Urothelium cell line (cell line): ENCODE data around the gene MIXL1.
"Not testable (repeated sequence)": the region's sequence is repeated elsewhere in the genome, so short reads cannot be mapped to it uniquely, and the experiment has no call there.

ENCODE experiments used
- DNase-seq: peaks from one replicate; pipeline ENCODE4 v3.0.0; 2011; ENCODE audit warnings: low spot score, mixed read lengths
- FAIRE-seq: peaks from 2 replicates; lab custom pipeline; 2011; peaks lifted over from hg19 to GRCh38; lab: Jason Lieb, UNC

The MIXL1 gene

DNA sequence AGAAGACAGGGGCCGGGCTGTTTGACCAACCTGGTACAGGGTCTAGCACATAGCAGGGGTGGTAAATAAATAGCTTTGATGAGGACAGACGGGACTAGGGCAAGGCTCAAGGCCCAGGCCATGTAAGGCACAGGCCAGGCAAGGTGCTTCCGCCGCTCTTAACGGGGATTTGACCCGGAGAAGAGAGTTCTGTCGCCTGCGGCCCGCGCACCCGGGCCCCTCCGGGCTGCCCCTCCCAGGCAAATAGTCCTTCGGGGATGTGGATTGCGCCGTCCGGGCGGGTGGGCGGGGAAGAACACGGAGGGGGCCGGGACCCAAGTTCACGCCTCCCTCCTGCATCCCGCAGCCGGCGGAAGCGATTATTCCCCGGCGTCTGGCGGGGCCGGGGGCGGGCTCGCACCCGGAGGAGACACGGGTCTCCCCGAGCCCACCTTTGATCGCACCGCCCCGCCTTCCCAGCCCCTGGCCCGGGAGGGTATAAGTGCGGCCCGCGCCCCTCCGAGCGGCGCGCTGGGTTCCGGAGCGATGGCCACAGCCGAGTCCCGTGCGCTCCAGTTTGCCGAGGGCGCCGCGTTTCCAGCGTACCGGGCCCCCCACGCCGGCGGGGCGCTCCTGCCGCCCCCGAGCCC, at the start of gene MIXL1:
Gene MIXL1 (plus strand): TSS at position 508 of the 629 bp plus-strand sequence. CDS start 18 bp downstream, at position 526.
- DNase-seq: no peak
- no peak for FAIRE-seq

DNA sequence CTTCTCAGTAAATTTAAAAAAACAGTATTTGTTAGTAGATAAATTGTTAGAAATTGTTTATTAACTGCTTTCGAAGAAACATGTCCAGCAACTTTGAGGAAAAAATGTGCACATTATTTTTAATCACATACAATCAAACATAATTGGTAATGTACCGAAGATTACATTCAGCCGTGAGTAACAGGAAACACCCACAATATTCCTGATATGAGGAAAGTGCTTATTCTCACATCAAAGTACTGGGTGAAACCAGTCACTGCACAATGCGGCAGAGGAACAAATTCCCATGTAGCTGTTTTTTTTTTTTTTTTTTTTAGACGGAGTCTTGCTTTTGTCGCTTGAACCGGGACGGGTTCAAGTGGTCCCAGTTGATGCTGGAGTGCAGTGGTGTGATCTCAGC, 46.6 kb upstream of the MIXL1 start:
- FAIRE-seq (no peak), DNase-seq (no peak)

DNA sequence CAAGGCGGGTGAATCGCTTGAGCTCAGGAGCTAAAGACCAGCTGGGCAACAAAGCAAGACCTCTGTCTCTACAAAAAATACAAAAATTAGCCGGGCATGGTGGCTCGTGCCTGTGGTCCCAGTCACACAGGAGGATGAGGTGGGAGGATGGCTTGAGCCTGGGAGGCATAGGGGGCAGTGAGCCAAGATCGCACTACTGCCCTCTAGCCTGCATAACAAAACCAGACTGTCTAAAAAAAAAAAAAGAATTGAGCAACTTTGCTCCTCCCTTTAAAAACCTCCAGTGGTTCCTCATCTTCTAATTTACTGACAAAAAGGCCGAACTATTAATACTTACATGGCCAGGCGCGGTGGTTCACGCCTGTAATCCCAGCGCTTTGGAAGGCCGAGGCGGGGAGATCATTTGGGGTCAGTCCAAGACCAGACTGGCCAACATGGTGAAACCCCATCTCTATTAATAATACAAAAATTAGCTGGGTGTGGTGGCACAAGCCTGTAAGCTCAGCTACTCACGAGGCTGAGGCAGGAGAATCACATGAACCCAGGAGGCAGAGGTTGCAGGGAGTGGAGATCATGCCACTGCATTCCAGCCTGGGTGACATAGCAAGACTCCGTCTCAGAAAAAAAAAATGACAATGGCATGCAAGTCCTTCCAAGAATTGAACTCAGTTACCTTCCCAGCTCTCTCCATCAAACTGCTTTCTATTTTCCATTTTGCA, 41.3 kb upstream of the MIXL1 start:
- FAIRE-seq (no peak), DNase-seq (peak; percentile 42)

DNA sequence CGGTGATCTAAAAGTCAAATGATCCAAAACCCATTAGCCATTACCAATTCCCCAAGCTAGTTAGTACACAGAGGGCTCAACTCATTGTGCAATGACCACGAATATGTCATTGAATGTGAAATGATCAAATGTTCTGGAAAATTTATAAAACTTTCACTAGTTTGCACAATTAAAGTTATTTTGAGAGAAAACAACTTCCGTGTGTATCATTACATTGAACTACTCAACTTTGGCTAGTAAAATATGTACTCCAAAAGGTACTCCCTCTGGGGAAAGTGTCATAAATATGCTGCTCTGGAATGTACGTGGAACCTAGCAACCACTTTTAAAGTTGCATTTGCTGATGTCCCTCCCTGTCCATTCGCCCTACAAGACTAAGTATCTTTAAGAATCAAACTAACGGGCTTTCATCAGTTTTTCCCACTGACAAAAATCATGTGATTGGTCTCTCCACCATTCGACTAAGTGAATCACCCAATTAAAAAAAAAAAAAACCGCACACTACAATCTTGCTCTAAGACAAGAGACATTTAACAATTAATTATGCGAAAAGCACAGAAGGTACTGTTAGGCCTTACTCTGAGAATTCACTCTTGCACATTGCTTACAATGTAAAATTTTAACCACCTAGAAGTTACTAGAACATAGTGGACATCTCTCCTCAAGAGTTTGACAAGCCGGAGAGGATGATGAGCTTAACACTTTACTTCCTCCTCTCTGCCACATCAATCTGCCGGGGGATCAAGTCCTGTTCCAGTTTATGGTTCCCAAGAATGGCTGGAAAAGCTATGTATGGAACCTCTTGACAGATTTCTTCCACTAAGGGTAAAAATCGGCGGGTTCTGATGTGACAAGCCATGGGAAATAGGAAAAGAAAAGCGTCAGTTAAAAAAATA, 38.1 kb upstream of the MIXL1 start:
- DNase-seq (no peak), FAIRE-seq (no peak)

DNA sequence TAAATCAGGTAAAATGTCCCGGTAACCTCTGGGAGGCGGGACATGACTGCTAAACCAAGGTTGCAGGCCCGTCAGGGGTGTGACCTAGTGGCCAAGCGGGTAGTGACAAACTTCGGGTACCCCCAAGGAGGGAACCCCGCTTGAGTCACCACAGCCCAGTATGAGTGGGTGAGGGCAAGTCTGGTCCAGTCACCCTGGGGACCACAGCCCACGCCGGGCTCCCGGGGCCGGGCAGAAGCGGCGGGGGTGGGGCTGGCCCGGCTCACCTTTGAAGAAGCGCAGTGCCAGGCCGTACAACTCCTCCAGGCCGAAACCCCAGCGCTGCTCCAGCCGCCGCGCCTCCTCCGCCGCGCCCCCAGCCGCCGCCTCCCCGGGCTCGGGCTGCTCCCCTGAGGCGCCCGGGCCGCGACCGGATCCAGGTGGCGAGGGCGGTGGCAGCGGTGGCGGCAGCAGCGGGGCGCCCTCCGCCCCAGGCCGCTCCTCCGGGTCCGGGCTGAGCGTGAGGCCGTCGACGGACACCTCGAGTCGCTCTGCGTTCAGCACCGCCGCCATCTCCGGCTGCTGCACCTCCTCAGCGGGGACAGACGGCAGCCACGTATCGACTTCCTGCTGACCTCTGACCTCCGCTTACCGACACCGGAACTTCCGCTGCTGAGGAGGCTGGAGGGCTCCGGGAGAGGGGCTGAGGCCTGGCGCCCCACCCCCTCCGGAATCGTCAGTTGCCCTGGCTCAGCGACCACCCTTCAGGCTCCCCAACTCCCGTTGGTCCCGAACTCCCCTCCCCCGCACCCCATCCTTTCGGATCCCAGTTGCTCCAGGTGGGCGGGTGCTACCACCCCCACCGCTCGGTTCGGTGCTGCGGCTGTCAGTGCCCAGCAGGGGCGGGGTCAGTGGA, 37.1 kb upstream of the MIXL1 start, which contains the start of gene ACBD3:
Gene ACBD3 (minus strand): TSS at position 618 of the 895 bp plus-strand sequence. CDS start 66 bp downstream, at position 552.
- DNase-seq (peak; percentile 94), FAIRE-seq (peak; percentile 76)

DNA sequence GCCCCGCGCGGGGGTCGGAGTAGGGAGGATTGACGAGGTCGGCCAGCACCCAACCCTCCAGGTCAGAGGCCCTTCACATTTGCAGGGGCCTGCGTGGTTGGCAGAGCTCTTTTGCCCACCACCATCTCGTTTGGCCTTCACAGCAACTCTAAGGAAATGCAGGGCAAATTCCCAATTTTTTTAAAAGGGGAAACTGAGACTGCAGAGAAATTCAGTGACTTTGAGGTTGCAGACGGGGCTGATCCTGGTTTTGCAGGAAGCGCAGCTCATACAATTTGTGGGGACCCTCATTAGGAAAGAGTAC, 36.5 kb upstream of the MIXL1 start:
- no peak for FAIRE-seq
- no peak for DNase-seq

DNA sequence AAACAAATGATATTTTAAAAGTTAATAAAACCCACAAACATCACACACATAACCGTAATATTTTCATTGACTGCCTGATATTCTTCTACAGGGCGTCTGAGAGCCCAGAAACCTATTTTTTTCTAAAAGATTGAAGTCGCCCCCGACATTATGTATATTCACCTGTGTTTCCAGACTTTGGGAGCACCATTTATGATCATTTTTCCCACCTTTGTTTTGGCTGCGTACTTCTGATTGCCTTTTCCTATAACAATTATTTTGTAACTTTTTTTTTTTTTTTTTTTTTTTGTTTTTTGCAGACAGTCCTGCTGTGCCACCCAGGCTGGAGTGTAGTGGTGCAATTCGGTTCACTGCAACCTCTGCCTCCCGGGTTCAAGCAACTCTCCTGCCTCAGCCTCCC, 36.1 kb upstream of the MIXL1 start:
- FAIRE-seq (no peak), DNase-seq (no peak)

DNA sequence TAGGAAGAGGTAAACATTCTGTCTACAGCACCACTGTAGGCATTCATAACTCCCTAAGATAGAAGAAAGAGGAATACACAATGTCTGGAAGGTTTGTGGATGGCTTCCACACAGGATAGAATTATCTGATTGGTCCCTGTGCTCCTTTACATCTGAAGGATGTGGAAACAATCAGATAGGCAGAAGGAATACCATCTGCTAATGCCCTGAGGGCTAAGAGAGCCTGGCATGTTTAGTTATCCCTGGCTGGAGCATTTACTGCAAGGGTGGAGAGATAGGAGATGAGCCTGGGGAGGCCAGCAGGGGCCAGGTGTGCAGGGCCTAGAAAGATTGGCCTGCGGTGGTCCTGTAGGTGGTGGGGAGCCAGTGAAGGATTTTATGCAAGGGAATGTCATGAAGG, 28.3 kb upstream of the MIXL1 start:
- DNase-seq: no peak
- no peak for FAIRE-seq

DNA sequence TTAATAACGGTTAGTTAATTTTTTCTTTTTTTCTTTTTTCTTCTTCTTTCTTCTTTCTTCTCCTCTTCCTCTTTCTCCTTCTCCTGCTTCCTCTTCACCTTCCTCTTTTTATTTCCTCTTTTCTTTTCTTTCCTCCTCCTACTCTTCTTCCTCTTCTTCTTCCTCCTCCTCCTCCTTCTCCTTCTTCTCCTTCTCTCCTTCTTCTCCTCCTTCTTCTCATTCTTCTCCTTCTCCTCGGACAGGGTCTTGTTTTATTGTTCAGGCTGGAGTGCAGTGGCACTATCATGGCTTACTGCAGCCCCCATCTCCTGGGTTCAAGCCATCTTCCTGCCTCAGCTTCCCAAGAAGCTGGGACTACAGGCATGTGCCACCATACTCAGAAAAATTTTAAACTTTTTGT, 23.5 kb upstream of the MIXL1 start:
- DNase-seq (no peak), FAIRE-seq (no peak)

DNA sequence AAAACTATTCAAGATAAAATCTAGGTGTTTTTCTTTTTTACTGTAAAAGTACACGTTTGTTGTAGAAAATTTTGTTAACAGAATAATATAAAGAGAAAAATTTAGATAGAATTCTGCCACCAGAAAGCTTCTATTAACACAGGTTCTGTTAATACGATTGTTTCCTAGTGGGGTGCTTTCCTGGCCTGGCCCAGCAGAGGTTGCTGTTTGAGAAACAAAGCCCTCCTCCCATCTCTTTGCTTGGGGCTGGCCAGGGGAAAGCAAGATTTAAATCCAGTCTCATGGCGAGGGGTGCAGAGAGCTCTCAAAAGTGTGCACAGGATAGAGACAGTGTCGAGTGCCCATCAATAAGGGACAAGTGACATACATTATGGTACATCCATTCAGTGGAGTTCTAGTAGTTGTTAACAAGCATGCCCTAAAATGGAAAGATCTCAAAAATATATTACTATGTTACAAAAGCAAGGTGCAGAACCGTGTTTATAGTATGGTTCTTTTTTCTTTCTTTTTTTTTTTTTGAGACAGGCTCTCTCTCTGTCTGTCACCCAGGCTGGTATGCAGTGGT, 22.4 kb upstream of the MIXL1 start:
- FAIRE-seq: no peak
- DNase-seq: peak; percentile 29

DNA sequence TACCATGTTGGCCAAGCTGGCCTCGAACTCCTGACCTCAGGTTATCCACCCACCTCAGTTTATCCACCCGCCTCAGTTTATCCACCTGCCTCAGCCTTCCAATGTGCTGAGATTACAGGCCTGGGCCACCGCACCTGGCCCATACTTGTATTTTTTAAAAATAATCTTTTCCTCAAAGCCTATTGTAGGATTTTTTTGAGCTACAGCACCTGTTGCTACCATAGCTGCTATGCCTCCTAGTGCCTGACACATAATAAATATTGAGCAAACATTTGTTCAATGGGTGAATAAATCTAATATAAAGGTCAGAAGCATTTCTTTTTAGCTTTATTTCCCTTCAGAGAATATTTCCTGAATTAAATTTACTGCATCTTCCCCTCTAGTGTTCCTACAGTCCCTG, 21.2 kb upstream of the MIXL1 start:
- FAIRE-seq: no peak

DNA sequence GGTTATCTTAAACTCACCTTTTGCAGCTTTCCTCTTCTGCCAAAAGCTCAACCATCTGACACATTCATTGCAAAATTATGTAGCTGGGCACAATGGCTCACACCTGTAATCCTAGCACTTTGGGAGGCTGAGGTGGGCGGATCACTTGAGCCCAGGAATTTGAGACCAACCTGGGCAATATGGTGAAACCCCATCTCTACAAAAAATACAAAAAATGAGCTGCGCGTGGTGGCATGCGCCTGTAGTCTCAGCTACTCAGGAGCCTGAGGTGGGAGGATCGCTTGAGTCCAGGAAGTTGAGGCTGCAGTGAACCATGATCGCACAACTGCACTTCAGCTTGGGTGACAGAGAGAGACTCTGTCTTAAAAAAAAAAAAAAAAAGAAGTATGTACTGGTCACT, 20.8 kb upstream of the MIXL1 start:
- not testable (repeated sequence) for FAIRE-seq, DNase-seq

More for the DNA sequence above, 21.2 kb upstream of the MIXL1 start:
- no peak for DNase-seq

DNA sequence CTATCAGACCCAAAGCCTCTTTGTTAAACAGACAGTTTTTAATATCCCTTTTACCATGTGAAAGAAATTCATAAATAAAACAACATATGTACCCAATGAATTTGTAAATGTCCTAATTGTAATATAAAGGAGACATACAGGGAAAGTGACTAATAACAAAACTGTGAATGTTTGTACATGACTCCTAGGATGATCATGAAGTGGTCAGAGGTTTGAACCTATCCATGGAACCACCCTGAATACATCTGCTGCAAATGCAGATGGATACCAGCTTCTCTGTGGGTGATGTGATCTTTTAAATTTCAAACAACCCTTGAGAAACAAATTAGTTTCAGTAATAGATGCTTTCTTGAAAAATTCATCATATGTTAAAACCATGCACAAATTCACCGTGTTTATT, 20.2 kb upstream of the MIXL1 start:
- DNase-seq (no peak), FAIRE-seq (no peak)

DNA sequence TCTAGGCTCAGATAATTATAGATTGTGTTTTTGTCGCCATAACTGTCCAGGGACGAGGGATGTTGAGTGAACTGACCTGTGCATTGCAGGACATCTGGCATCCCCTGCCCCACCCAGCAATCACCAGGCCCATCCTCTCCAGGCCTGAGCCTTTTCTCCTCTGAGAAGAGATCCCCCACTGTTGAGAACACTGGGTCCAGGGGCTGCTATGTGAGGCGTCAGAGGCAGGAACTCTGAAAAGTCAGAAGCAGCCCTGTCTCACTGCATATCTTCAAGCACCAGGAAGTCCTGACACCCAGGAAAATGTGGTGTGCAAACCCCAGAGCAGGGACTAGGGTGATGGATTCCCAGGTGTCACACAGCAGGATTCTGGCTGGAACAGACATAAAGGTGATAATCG, 19.8 kb upstream of the MIXL1 start:
- FAIRE-seq (no peak), DNase-seq (no peak)

DNA sequence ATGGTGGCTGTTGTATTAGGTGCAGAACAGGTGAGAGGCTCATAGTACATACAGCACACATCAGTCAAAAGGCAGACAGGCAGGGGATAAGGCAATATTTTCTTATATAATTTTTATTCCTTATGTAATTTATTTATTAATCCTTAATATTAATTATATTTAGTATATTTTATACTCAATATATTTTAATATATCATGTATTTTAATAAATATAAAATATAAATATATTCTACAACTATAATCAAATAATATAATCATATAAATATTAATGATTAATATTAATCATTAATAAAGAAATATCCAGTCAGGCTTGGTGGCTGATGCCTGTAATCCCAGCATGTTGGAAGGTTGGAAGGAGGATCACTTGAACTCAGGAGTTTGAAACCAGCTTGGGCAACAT, 19.3 kb upstream of the MIXL1 start:
- DNase-seq: no peak
- no peak for FAIRE-seq

DNA sequence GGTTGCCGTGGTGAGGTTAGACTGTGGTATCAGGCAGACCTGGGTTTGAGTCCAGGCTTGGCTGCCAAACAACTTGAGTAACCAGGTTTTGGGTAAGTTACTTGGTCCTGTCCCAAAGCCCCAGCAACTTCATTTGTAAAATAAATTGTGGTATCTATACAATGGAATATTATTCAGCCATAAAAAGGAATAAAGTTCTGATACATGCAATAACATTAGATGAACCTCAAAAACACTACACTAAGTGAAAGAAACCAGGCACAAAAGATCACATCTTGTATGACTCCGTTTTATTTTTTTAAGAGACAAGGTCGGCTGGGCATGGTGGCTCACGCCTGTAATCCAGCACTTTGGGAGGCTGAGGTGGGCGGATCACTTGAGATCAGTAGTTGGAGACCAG, 16.4 kb upstream of the MIXL1 start:
- FAIRE-seq (no peak), DNase-seq (no peak)

DNA sequence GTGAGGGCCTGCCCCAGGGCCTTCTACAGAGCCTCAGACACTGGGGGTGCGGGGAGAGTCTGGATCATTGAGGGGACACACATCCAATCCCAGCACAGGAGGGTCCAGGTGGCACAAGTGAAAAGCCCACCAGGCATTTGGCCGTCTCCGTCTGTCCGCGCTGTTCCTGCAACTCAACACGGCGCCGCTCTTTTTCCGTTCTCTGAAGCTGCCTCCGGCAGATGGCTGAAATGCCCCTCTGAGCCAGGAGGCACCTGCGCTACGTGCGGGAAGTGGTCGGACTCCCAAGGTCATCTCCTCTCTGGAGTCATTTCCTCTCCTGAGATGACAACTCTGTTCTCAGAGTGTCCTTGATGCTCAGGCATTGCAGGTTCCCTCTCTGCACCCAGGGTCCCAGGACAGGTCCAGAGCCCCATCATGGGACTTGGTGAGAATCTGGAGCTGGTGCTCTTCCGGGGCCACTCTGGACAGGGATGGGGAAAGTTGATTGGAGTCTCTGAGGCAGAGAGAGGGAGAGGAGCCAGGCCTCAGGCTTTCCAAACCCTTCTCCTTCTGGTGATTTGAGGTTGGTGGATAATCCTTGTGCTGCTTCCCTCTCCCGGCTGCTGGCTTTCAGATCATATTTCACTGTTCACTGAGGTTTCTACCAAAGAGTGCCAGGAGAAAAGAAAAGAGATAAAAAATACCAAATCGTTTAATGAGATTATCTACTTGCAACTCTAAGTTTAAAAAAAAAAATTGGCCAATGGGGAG, 14.0 kb upstream of the MIXL1 start:
- FAIRE-seq (no peak), DNase-seq (no peak)

DNA sequence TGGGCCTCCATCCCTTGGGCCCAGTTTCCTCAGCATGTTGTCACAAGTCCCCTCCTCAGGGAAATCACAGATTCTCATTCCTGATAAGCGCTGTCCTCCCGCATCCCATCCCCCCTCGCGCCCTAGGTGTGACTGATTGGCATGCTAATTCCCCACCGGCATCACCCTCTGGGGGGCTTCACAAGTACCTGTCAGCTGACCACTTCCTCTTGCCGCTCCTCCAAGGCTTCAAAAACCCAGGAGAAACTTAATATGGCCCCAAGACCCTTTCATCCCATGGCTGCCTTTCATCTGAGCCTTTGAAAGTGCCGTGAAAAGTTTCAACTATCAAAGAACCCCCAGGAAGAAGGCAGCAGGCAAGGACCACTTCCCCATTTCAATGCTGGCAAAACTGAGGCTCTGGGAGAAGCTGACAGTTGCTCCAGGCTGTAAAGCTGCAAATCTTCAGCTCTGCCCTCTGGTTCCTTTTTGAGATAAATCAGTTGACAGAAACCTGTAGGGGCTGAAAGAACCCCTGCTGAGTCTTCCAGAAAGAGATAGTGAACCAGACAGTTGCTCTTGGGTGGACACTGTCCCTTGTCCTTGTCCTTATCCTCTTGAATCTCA, 12.8 kb upstream of the MIXL1 start:
- DNase-seq (no peak), FAIRE-seq (no peak)

DNA sequence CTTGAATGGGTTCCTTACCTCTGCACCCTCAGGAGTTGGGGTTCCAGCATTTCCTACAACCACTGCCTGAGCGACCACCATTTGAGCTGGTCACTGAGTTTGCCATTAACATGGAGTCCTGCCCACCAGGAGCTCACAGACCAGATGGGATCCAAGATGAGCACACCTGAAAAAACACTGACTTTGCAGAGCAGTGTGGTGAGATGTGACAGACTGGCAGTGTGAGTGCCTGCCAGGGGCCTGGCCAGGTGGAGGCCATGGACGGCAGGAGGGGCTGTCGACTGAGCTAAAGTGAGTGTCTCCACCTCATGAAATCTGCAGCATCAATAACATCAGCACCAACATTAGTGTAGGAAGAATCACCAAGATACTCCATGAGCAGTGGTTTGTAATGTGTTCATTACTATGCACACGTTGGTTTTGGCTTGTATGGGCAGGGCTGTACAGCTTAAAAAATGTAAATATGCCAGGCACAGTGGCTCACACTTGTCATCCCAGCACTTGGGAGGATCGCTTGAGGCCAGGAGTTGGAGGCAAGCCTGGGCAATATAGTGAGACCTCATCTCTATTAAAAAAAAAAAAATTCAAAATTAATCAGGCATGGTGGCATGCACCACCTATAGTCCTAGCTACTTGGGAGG, 12.2 kb upstream of the MIXL1 start:
- FAIRE-seq (no peak), DNase-seq (no peak)
